Measurements from ENCODE around the gene GLRX5. TPM values are rescaled to one million over a fixed set of nuclear protein-coding genes. Genes with fewer than 3 reads are reported as not detected.
A peak's percentile ranks its signal among the peaks of the same experiment; 100 is the strongest.

The GLRX5 gene
- total RNA-seq, 3 donors from 2014 or later (not counting 1 experiment from before 2014, with no cell fraction given) = 16.7 to 26.0 (median 23.4) TPM

GRCh38 chr14:95520346-95520745 lies 14.5 kb upstream of the GLRX5 start:
- peak overlapping the region; percentile 76 for H3K4me3 Mint-ChIP-seq
- no peaks in the 10 kb centered on the region for H3K27me3 Mint-ChIP-seq (ENCODE audit: low read depth in 2 of 2)
- H3K27ac ChIP-seq (ENCODE audit: low read length) = peak overlapping the region; percentile 66
- peak in 1 of 2 donors; percentile 42 for DNase-seq
- no peak overlapping the region for H3K4me3 ChIP-seq (ENCODE audit: low read length)
- no peak for ATAC-seq
- H3K9me3 Mint-ChIP-seq = no peaks in the 10 kb centered on the region
- H3K9me3 ChIP-seq (ENCODE audit: control insufficient read depth, insufficient read depth, low read length) = no peaks in the 10 kb centered on the region
- TF ChIP-seq, protein P1, sequence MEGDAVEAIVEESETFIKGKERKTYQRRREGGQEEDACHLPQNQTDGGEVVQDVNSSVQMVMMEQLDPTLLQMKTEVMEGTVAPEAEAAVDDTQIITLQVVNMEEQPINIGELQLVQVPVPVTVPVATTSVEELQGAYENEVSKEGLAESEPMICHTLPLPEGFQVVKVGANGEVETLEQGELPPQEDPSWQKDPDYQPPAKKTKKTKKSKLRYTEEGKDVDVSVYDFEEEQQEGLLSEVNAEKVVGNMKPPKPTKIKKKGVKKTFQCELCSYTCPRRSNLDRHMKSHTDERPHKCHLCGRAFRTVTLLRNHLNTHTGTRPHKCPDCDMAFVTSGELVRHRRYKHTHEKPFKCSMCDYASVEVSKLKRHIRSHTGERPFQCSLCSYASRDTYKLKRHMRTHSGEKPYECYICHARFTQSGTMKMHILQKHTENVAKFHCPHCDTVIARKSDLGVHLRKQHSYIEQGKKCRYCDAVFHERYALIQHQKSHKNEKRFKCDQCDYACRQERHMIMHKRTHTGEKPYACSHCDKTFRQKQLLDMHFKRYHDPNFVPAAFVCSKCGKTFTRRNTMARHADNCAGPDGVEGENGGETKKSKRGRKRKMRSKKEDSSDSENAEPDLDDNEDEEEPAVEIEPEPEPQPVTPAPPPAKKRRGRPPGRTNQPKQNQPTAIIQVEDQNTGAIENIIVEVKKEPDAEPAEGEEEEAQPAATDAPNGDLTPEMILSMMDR (IDR thresholded peaks at IDR 0.05) = no peak
- peaks cover 77% of the 10 kb centered on the region for H3K4me1 ChIP-seq (ENCODE audit: control insufficient read depth, insufficient read depth, low read length)
- H3K36me3 Mint-ChIP-seq = no peaks in the 10 kb centered on the region
- intact Hi-C loops (cut with micrococcal nuclease) = no loop called here
- 56% methylated on average over 2 of the region's 3 CpGs for WGBS (ENCODE audit: insufficient coverage)
- peak overlapping the region; percentile 76 to 85 for H3K27ac Mint-ChIP-seq
- no peaks in the 10 kb centered on the region for H3K36me3 ChIP-seq (ENCODE audit: control insufficient read depth, insufficient read depth, low read length)
- no peaks in the 10 kb centered on the region for H3K27me3 ChIP-seq (ENCODE audit: control insufficient read depth, insufficient read depth, low read length)
- peaks cover 67 to 69% of the 10 kb centered on the region in 2 donors for H3K4me1 Mint-ChIP-seq

DNA sequence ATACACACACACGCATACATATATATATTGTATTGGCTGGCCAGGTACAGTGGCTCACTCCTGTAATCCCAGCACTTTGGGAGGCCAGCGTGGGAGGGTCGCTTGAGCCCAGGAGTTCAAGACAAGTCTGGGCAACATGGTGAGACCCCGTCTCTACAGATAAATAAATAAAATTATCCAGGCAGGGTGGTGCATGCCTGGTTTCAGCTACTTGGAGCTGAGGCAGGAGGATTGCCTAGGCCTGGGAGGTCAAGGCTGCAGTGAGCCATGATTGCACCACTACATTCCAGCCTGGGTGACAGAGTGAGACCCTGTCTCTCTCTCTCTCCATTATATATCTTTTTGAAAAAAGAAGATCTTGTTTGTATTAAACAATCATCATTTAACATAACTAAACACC lies 13.8 kb upstream of the GLRX5 start:
- intact Hi-C loops (cut with micrococcal nuclease) = no loop called here
- H3K27ac ChIP-seq (ENCODE audit: low read length) = no peak overlapping the region
- H3K36me3 ChIP-seq (ENCODE audit: control insufficient read depth, insufficient read depth, low read length) = no peaks in the 10 kb centered on the region
- peaks cover 69 to 73% of the 10 kb centered on the region in 2 donors for H3K4me1 Mint-ChIP-seq
- no peaks in the 10 kb centered on the region for H3K9me3 Mint-ChIP-seq
- no peaks in the 10 kb centered on the region for H3K36me3 Mint-ChIP-seq
- no peaks in the 10 kb centered on the region for H3K27me3 Mint-ChIP-seq (ENCODE audit: low read depth in 2 of 2)
- no peak for ATAC-seq
- no peaks in the 10 kb centered on the region for H3K9me3 ChIP-seq (ENCODE audit: control insufficient read depth, insufficient read depth, low read length)
- H3K4me1 ChIP-seq (ENCODE audit: control insufficient read depth, insufficient read depth, low read length) = peaks cover 70% of the 10 kb centered on the region
- H3K4me3 Mint-ChIP-seq = no peak overlapping the region
- DNase-seq = no peak
- 96% methylated on average over 3 of the region's 4 CpGs for WGBS (ENCODE audit: insufficient coverage)
- no peak overlapping the region for H3K4me3 ChIP-seq (ENCODE audit: low read length)
- H3K27me3 ChIP-seq (ENCODE audit: control insufficient read depth, insufficient read depth, low read length) = no peaks in the 10 kb centered on the region
- peak overlapping the region in 1 of 2 donors; percentile 26 for H3K27ac Mint-ChIP-seq
- TF ChIP-seq, protein P1 (IDR thresholded peaks at IDR 0.05) = no peak

DNA sequence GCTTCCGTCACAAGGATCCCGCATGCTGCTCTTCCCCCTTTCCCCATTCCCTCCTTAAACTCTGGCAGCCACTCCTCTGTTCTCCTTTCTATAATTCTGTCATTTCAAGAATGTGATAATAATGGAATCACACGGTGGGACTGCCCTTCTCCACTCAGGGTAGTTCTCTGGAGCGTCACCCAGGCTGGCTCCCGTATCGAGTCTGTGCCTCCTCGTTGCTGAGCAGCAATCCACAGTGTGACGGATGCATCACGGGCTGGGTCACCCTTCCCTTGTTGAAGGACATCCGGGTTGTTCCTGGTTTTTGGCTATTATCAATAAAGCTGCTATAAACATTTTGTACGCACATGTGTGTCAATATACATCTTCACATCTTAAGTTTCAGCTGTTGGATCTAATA lies 12.7 kb upstream of the GLRX5 start:
- H3K27me3 ChIP-seq (ENCODE audit: control insufficient read depth, insufficient read depth, low read length) = no peaks in the 10 kb centered on the region
- DNase-seq (no peak), ATAC-seq (no peak)
- no peaks in the 10 kb centered on the region for H3K9me3 Mint-ChIP-seq
- peak overlapping the region; percentile 86 to 93 for H3K27ac Mint-ChIP-seq
- no peaks in the 10 kb centered on the region for H3K36me3 Mint-ChIP-seq
- no peaks in the 10 kb centered on the region for H3K27me3 Mint-ChIP-seq (ENCODE audit: low read depth in 2 of 2)
- H3K4me1 ChIP-seq (ENCODE audit: control insufficient read depth, insufficient read depth, low read length) = peaks cover 65% of the 10 kb centered on the region
- TF ChIP-seq, protein P1 (IDR thresholded peaks at IDR 0.05) = no peak
- intact Hi-C loops (cut with micrococcal nuclease) = no loop called here
- H3K4me3 Mint-ChIP-seq = no peak overlapping the region
- no peak overlapping the region for H3K4me3 ChIP-seq (ENCODE audit: low read length)
- WGBS (ENCODE audit: insufficient coverage) = 96% methylated on average over 11 of the region's 11 CpGs
- H3K4me1 Mint-ChIP-seq = peaks cover 68 to 74% of the 10 kb centered on the region in 2 donors
- H3K36me3 ChIP-seq (ENCODE audit: control insufficient read depth, insufficient read depth, low read length) = no peaks in the 10 kb centered on the region
- no peaks in the 10 kb centered on the region for H3K9me3 ChIP-seq (ENCODE audit: control insufficient read depth, insufficient read depth, low read length)
- H3K27ac ChIP-seq (ENCODE audit: low read length) = peak overlapping the region; percentile 65

- H3K4me3 ChIP-seq (ENCODE audit: low read length) = no peak overlapping the region
- 67% methylated on average over 4 of the region's 4 CpGs for WGBS (ENCODE audit: insufficient coverage)
- Mint-ChIP-seq H3K36me3 (no peaks in the 10 kb centered on the region), H3K9me3 (no peaks in the 10 kb centered on the region), H3K4me1 (peaks cover 68 to 74% of the 10 kb centered on the region in 2 donors), H3K27me3 (ENCODE audit: low read depth in 2 of 2) (no peaks in the 10 kb centered on the region), H3K27ac (peak overlapping the region; percentile 86 to 93), H3K4me3 (peak overlapping the region; percentile 74)
- peaks cover 60% of the 10 kb centered on the region for H3K4me1 ChIP-seq (ENCODE audit: control insufficient read depth, insufficient read depth, low read length)
- H3K36me3 ChIP-seq (ENCODE audit: control insufficient read depth, insufficient read depth, low read length) = no peaks in the 10 kb centered on the region
- ATAC-seq (no peak), DNase-seq (peak in 1 of 2 donors; percentile 25)
- intact Hi-C loops (cut with micrococcal nuclease) = no loop called here
- TF ChIP-seq, protein P1 (IDR thresholded peaks at IDR 0.05) = no peak
- no peaks in the 10 kb centered on the region for H3K27me3 ChIP-seq (ENCODE audit: control insufficient read depth, insufficient read depth, low read length)
- H3K9me3 ChIP-seq (ENCODE audit: control insufficient read depth, insufficient read depth, low read length) = no peaks in the 10 kb centered on the region
- H3K27ac ChIP-seq (ENCODE audit: low read length) = peak overlapping the region; percentile 65
Observed at GRCh38 chr14:95522556-95522955, 12.3 kb upstream of the GLRX5 start.

Data from natural killer cell (primary cell).